Skeletal muscle tissue (tissue), 4 donors: Measurements from ENCODE around the gene SLFN11. TPM values are rescaled to one million over a fixed set of nuclear protein-coding genes. Genes with fewer than 3 reads are reported as not detected.

Experiments
- H3K27ac ChIP-seq: one replicate; pipeline ENCODE4 v1.7.0; 2013; ENCODE audit warnings: mild to moderate bottlenecking, low read depth, low read length, inconsistent platforms
- H3K27me3 ChIP-seq, 3 donors: one replicate each; pipeline ENCODE4 v1.7.0; 2013; ENCODE audit warnings: low read length in 3 of 3; ENCODE audit not compliant: control insufficient read depth in 3 of 3, insufficient read depth in 3 of 3
- H3K36me3 ChIP-seq, 3 donors: one replicate each; pipeline ENCODE4 v1.7.0; 2013; ENCODE audit warnings: low read length in 3 of 3; ENCODE audit not compliant: control insufficient read depth in 3 of 3, insufficient read depth in 3 of 3
- H3K4me1 ChIP-seq, 3 donors: one replicate each; pipeline ENCODE4 v1.7.0; 2013; ENCODE audit warnings: low read length in 3 of 3, mild to moderate bottlenecking in 3 of 3; ENCODE audit not compliant: control insufficient read depth in 3 of 3, insufficient read depth in 3 of 3
- H3K4me3 ChIP-seq, 3 donors: one replicate each; pipeline ENCODE4 v1.7.0; 2013; ENCODE audit warnings: low read length in 3 of 3
- H3K9ac ChIP-seq, 3 donors: one replicate each; pipeline ENCODE4 v1.7.0; 2013; ENCODE audit warnings: low read length in 3 of 3, mild to moderate bottlenecking in 3 of 3, moderate library complexity in 2 of 3, low read depth in 1 of 3
- H3K9me3 ChIP-seq, 3 donors: one replicate each; pipeline ENCODE4 v1.7.0; 2013; ENCODE audit warnings: low read length in 3 of 3; ENCODE audit not compliant: control insufficient read depth in 3 of 3
- total RNA-seq: library from RNA; depleted of rRNA; stranded (reverse); fragments of >200 nt; gene quantifications from one replicate; pipeline ENCODE4 v1.2.3, GENCODE V29; 2014
- donor health status: Osteomylitis.

SLFN11 gene
- total RNA-seq, 1 donor from 2014 or later = 16.7 TPM

DNA sequence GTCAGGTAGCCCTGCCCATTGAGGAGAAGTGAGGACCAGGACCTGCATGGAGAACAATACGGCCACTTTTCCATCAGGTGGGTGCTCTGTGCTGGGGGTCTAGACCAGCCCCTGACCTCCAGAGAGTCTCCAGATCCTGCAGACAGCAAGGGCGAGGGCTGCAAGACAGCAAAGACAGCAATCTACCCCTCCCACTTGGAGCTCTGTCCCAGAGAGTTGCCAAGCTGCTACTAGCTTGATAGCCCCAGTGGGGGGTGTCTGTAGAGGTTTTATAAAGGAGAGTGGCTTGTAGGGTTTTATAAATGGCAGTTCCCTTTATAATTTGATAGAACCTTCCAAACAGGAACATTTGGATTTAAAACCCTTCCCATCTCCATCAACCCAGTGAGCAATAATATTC is 16.7 kb upstream of the SLFN11 start:
- H3K36me3 ChIP-seq = no peaks in the 10 kb centered on the region
- no peaks in the 10 kb centered on the region for H3K9me3 ChIP-seq
- no peak overlapping the region for H3K9ac ChIP-seq
- H3K4me1 ChIP-seq = no peaks in the 10 kb centered on the region
- no peak overlapping the region for H3K27ac ChIP-seq
- no peak overlapping the region for H3K4me3 ChIP-seq
- H3K27me3 ChIP-seq = peaks cover 0 to 3% (median 0%) of the 10 kb centered on the region in 3 donors

GRCh38 chr17:35387496-35387895 is 14.1 kb upstream of the SLFN11 start:
- peaks cover 0 to 3% (median 0%) of the 10 kb centered on the region in 3 donors for H3K27me3 ChIP-seq
- H3K9ac ChIP-seq = no peak overlapping the region
- H3K9me3 ChIP-seq = no peaks in the 10 kb centered on the region
- no peak overlapping the region for H3K4me3 ChIP-seq
- no peaks in the 10 kb centered on the region for H3K4me1 ChIP-seq
- H3K36me3 ChIP-seq = no peaks in the 10 kb centered on the region
- H3K27ac ChIP-seq = no peak overlapping the region

DNA sequence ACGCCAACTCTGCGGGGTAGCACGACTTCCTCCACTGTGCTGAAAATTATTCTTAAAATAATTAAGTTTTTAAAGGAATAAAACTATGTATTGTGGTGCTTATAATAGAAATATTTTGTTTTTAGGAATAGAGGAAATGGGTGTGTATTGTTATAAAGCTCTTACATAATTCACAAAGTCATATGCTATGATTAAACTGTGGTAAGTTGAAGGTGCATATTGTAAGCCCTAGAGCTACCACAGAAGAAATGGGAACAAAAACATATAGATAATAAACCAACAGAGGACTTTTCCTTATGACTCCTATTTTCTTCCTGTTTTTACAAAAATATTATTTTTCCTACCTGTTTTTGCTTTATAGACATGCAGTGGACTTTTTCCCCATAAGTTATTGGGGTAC is 4.3 kb upstream of the SLFN11 start:
- Histone ChIP-seq H3K9me3 (no peaks in the 10 kb centered on the region), H3K27me3 (peaks cover 4 to 11% (median 9%) of the 10 kb centered on the region in 3 donors), H3K36me3 (no peaks in the 10 kb centered on the region), H3K27ac (no peak overlapping the region), H3K4me3 (no peak overlapping the region), H3K4me1 (peaks cover 0 to 11% (median 10%) of the 10 kb centered on the region in 3 donors), H3K9ac (no peak overlapping the region)

GRCh38 chr17:35377068-35377467 is 3.6 kb upstream of the SLFN11 start:
- no peaks in the 10 kb centered on the region for H3K36me3 ChIP-seq
- no peak overlapping the region for H3K27ac ChIP-seq
- H3K4me3 ChIP-seq = no peak overlapping the region
- H3K27me3 ChIP-seq = peaks cover 4 to 11% (median 9%) of the 10 kb centered on the region in 3 donors
- H3K9ac ChIP-seq = no peak overlapping the region
- H3K4me1 ChIP-seq = peaks cover 0 to 11% (median 10%) of the 10 kb centered on the region in 3 donors
- H3K9me3 ChIP-seq = no peaks in the 10 kb centered on the region

GRCh38 chr17:35376245-35376644 is 2.8 kb upstream of the SLFN11 start:
- no peak overlapping the region for H3K9ac ChIP-seq

GRCh38 chr17:35374766-35375344 is 1.4 kb upstream of the SLFN11 start:
- H3K9me3 ChIP-seq = peaks cover 0 to 7% (median 0%) of the 10 kb centered on the region in 3 donors
- peak overlapping the region; percentile 74 to 86 (median 77) for H3K4me3 ChIP-seq
- peak overlapping the region; percentile 97 for H3K27ac ChIP-seq
- peak overlapping the region; percentile 84 to 89 (median 86) for H3K9ac ChIP-seq
- H3K36me3 ChIP-seq = no peaks in the 10 kb centered on the region
- H3K4me1 ChIP-seq = peaks cover 0 to 11% (median 10%) of the 10 kb centered on the region in 3 donors
- H3K27me3 ChIP-seq = peaks cover 4 to 14% (median 9%) of the 10 kb centered on the region in 3 donors

More at GRCh38 chr17:35376245-35376644, 2.8 kb upstream of the SLFN11 start:
- H3K4me3 ChIP-seq = peak overlapping the region in 1 of 3 donors; percentile 31
- H3K36me3 ChIP-seq = no peaks in the 10 kb centered on the region
- peaks cover 0 to 11% (median 10%) of the 10 kb centered on the region in 3 donors for H3K4me1 ChIP-seq
- peaks cover 4 to 11% (median 9%) of the 10 kb centered on the region in 3 donors for H3K27me3 ChIP-seq
- no peaks in the 10 kb centered on the region for H3K9me3 ChIP-seq
- H3K27ac ChIP-seq = peak overlapping the region; percentile 27

- peaks cover 0 to 11% (median 10%) of the 10 kb centered on the region in 3 donors for H3K4me1 ChIP-seq
- H3K9ac ChIP-seq = peak overlapping the region; percentile 84 to 89 (median 86)
- peaks cover 4 to 14% (median 9%) of the 10 kb centered on the region in 3 donors for H3K27me3 ChIP-seq
- H3K36me3 ChIP-seq = peaks cover 0 to under 1% (median 0%) of the 10 kb centered on the region in 3 donors
- H3K9me3 ChIP-seq = peaks cover 0 to 8% (median 0%) of the 10 kb centered on the region in 3 donors
- peak overlapping the region; percentile 97 for H3K27ac ChIP-seq
- H3K4me3 ChIP-seq = peak overlapping the region; percentile 74 to 86 (median 77)
These were observed 754 bp upstream of the SLFN11 start for GRCh38 chr17:35373984-35374765.

DNA sequence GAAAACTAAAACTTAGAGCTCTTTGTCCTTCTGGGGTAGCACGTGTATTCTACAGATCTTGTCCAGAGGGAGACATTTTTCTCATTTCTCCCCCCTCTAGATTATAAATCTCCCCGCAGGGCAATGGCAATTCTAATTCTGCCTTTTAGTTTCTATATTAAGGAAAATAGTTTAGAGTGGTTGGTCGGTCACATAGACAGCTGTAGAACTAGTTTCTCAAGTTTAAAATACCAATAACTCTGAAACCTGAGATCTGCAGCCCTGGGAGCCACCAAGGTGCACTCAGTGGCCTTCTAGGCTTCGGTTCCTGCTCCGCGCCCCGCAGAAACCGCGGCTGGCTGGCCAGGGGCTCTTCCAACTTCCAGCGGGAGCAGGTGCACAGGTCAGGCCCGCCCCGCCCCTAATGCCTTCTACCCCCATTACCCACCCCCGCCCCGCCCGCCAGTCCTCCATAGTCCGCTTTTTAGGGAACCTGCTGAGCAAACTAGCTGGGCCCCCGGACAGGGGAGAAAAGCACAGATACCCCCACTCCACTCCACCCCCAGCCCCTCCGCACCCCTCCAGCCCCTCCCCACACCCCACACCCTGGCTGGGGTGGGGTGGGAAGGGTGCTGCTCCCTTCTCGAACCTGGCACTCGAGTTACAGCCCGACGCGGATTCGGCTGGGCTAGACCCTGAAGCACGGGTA is 431 bp downstream of the SLFN11 start:
- Histone ChIP-seq H3K36me3 (peaks cover 0 to 4% (median 0%) of the 10 kb centered on the region in 3 donors), H3K27ac (peak overlapping the region; percentile 97), H3K4me1 (peaks cover 2 to 13% (median 11%) of the 10 kb centered on the region in 3 donors), H3K27me3 (peaks cover 4 to 19% (median 9%) of the 10 kb centered on the region in 3 donors), H3K4me3 (peak overlapping the region; percentile 74 to 86 (median 77)), H3K9me3 (peaks cover 0 to 8% (median 0%) of the 10 kb centered on the region in 3 donors), H3K9ac (peak overlapping the region; percentile 68 to 86 (median 71))

DNA sequence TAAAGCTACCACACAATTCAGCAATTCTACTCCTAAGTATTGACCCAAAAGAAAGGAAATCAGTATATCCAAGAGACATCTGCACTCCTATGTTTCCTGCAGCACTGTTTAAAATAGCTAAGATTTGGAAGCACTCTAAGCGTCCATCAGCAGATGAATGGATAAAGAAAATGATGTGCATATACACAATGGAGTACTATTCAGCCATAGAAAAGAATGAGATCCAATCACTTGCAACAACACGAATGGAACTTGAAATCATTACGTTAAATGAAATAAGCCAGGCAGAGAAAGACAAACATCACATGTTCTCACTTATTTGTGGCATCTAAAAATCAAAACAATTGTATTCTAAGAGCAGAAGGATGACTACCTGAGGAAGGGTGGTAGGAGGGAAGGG is 1.5 kb downstream of the SLFN11 start:
- H3K27me3 ChIP-seq = peaks cover 4 to 19% (median 9%) of the 10 kb centered on the region in 3 donors
- H3K36me3 ChIP-seq = peaks cover 0 to 4% (median 0%) of the 10 kb centered on the region in 3 donors
- peaks cover 2 to 13% (median 11%) of the 10 kb centered on the region in 3 donors for H3K4me1 ChIP-seq
- no peak overlapping the region for H3K9ac ChIP-seq
- H3K27ac ChIP-seq = no peak overlapping the region
- H3K9me3 ChIP-seq = peaks cover 0 to 8% (median 0%) of the 10 kb centered on the region in 3 donors
- H3K4me3 ChIP-seq = no peak overlapping the region
